ENCODE data around the gene TEDC1.

TEDC1 gene

GRCh38 chr14:105456736-105457617 lies 34.1 kb upstream of the TEDC1 start:
- TF ChIP-seq CTCF (IDR thresholded peaks at IDR 0.05; ENCODE audit: low read length) (no peak), EZH2phosphoT487 (IDR thresholded peaks at IDR 0.05; ENCODE audit: low read length) (no peak), EZH2 (optimal IDR thresholded peaks at IDR 0.05; ENCODE audit: low read depth, low read length) (no peak)
- Histone ChIP-seq H3K9me2 (replicated peaks; ENCODE audit: insufficient read depth, low read length) (no peaks in the 10 kb centered on the region), H3K27me3 (replicated peaks; ENCODE audit: insufficient read depth, low read length) (no peaks in the 10 kb centered on the region), H3K4me1 (ENCODE audit: low read length) (no peaks in the 10 kb centered on the region), H3K9me3 (replicated peaks; ENCODE audit: insufficient read depth, low read length) (no peaks in the 10 kb centered on the region), H3K27ac (ENCODE audit: low read length) (no peak overlapping the region), H3K79me2 (ENCODE audit: low read length) (no peaks in the 10 kb centered on the region), H2AFZ (ENCODE audit: low read length) (no peak overlapping the region), H3F3A (ENCODE audit: insufficient read depth, low read length) (no peaks in the 10 kb centered on the region), H3K4me2 (ENCODE audit: low read depth, low read length) (no peak overlapping the region), H3K36me3 (replicated peaks; ENCODE audit: insufficient read depth, low read length) (no peaks in the 10 kb centered on the region), H3K9ac (ENCODE audit: low read length) (no peak overlapping the region), H3K4me3 (ENCODE audit: low read length) (no peak overlapping the region), H4K20me1 (ENCODE audit: insufficient read depth, low read length) (no peaks in the 10 kb centered on the region)
- no peak for DNase-seq

- no peaks in the 10 kb centered on the region for H4K20me1 ChIP-seq (ENCODE audit: insufficient read depth, low read length)
- no peak for DNase-seq
- H3K9me2 ChIP-seq (replicated peaks; ENCODE audit: insufficient read depth, low read length): no peaks in the 10 kb centered on the region
- no peaks in the 10 kb centered on the region for H3K79me2 ChIP-seq (ENCODE audit: low read length)
- no peak overlapping the region for H3K27ac ChIP-seq (ENCODE audit: low read length)
- no peak overlapping the region for H3K4me2 ChIP-seq (ENCODE audit: low read depth, low read length)
- no peaks in the 10 kb centered on the region for H3K27me3 ChIP-seq (replicated peaks; ENCODE audit: insufficient read depth, low read length)
- H2AFZ ChIP-seq (ENCODE audit: low read length): no peak overlapping the region
- no peak overlapping the region for H3K4me3 ChIP-seq (ENCODE audit: low read length)
- no peaks in the 10 kb centered on the region for H3F3A ChIP-seq (ENCODE audit: insufficient read depth, low read length)
- H3K4me1 ChIP-seq (ENCODE audit: low read length): no peaks in the 10 kb centered on the region
- H3K36me3 ChIP-seq (replicated peaks; ENCODE audit: insufficient read depth, low read length): no peaks in the 10 kb centered on the region
- H3K9ac ChIP-seq (ENCODE audit: low read length): no peak overlapping the region
- H3K9me3 ChIP-seq (replicated peaks; ENCODE audit: insufficient read depth, low read length): no peaks in the 10 kb centered on the region
- TF ChIP-seq EZH2 (optimal IDR thresholded peaks at IDR 0.05; ENCODE audit: low read depth, low read length) (no peak), EZH2phosphoT487 (IDR thresholded peaks at IDR 0.05; ENCODE audit: low read length) (no peak), CTCF (IDR thresholded peaks at IDR 0.05; ENCODE audit: low read length) (no peak)
Measured at GRCh38 chr14:105458010-105458409, 33.0 kb upstream of the TEDC1 start.

GRCh38 chr14:105458571-105458970 lies 32.5 kb upstream of the TEDC1 start:
- H3K27ac ChIP-seq (ENCODE audit: low read length): no peak overlapping the region
- H3K36me3 ChIP-seq (replicated peaks; ENCODE audit: insufficient read depth, low read length): no peaks in the 10 kb centered on the region
- DNase-seq: no peak
- H3F3A ChIP-seq (ENCODE audit: insufficient read depth, low read length): no peaks in the 10 kb centered on the region
- H3K9ac ChIP-seq (ENCODE audit: low read length): no peak overlapping the region
- H3K4me2 ChIP-seq (ENCODE audit: low read depth, low read length): no peak overlapping the region
- H4K20me1 ChIP-seq (ENCODE audit: insufficient read depth, low read length): no peaks in the 10 kb centered on the region
- TF ChIP-seq CTCF (IDR thresholded peaks at IDR 0.05; ENCODE audit: low read length) (no peak), EZH2phosphoT487 (IDR thresholded peaks at IDR 0.05; ENCODE audit: low read length) (no peak)
- no peaks in the 10 kb centered on the region for H3K27me3 ChIP-seq (replicated peaks; ENCODE audit: insufficient read depth, low read length)
- H3K4me3 ChIP-seq (ENCODE audit: low read length): no peak overlapping the region
- no peaks in the 10 kb centered on the region for H3K9me2 ChIP-seq (replicated peaks; ENCODE audit: insufficient read depth, low read length)
- H3K4me1 ChIP-seq (ENCODE audit: low read length): no peaks in the 10 kb centered on the region
- no peaks in the 10 kb centered on the region for H3K9me3 ChIP-seq (replicated peaks; ENCODE audit: insufficient read depth, low read length)
- no peaks in the 10 kb centered on the region for H3K79me2 ChIP-seq (ENCODE audit: low read length)
- no peak overlapping the region for H2AFZ ChIP-seq (ENCODE audit: low read length)
